Measurements from ENCODE around the gene FIBCD1. TPM values are rescaled to one million over a fixed set of nuclear protein-coding genes. Genes with fewer than 3 reads are reported as not detected.

FIBCD1 gene
- total and polyA plus RNA-seq, 2 experiments from 2014 or later: 4.4 to 5.6 TPM

DNA sequence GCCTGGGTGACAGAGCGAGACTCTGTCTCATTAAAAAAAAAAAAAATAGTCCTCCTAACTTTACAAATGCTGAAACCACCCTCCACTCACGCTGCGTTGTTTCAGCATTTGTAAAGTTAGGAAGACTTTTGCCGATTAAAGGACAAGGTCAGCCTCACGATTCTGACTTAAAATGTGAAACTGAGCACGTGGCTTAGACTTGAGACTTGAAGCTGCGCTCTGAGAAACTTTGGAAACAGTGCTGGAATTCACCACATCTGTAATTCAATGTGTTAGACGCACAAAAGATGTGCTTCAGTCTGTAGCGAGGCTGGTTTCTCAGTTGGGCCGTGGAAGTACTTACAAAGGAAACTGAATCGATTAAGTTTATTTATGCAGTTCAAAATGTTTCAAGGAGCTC, 44.9 kb upstream of the FIBCD1 start:
- Mint-ChIP-seq H3K4me1 (peaks cover 8% of the 10 kb centered on the region; the same call in 1 of the 3 replicates), H3K27me3 (ENCODE audit: insufficient read depth, low read depth, poor library complexity) (peaks cover 13% of the 10 kb centered on the region), H3K9me3 (no peaks in the 10 kb centered on the region), H3K27ac (no peak overlapping the region), H3K4me3 (no peak overlapping the region), H3K36me3 (ENCODE audit: low read depth) (no peaks in the 10 kb centered on the region)
- Histone ChIP-seq H3K27me3 (ENCODE audit: insufficient read depth) (no peaks in the 10 kb centered on the region), H3K27ac (ENCODE audit: low read depth) (no peak overlapping the region), H3K4me3 (no peak overlapping the region), H2AFZ (peak overlapping the region; percentile 47; the same call in 1 of the 2 replicates), H4K20me1 (replicated peaks; ENCODE audit: insufficient read depth) (no peaks in the 10 kb centered on the region), H3K9me2 (ENCODE audit: insufficient read depth) (no peaks in the 10 kb centered on the region), H3K4me1 (ENCODE audit: insufficient read depth) (no peaks in the 10 kb centered on the region), H3F3A (replicated peaks; ENCODE audit: low read depth) (no peaks in the 10 kb centered on the region), H3K79me2 (replicated peaks; ENCODE audit: insufficient read depth) (no peaks in the 10 kb centered on the region), H3K4me2 (no peak overlapping the region), H3K36me3 (ENCODE audit: insufficient read depth) (no peaks in the 10 kb centered on the region)
- no peak for TF ChIP-seq ZNF114 (CRISPR knock-in tag; IDR thresholded peaks at IDR 0.05)
- no peak for TF ChIP-seq POLR2AphosphoS5 (IDR thresholded peaks at IDR 0.05; ENCODE audit: low read depth)
- no peak for TF ChIP-seq STAT1 (IDR thresholded peaks at IDR 0.05; ENCODE audit: unreplicated experiment)
- TF ChIP-seq CREB1 (CRISPR knock-in tag; IDR thresholded peaks at IDR 0.05; ENCODE audit: low read depth): no peak
- TF ChIP-seq, protein P1, sequence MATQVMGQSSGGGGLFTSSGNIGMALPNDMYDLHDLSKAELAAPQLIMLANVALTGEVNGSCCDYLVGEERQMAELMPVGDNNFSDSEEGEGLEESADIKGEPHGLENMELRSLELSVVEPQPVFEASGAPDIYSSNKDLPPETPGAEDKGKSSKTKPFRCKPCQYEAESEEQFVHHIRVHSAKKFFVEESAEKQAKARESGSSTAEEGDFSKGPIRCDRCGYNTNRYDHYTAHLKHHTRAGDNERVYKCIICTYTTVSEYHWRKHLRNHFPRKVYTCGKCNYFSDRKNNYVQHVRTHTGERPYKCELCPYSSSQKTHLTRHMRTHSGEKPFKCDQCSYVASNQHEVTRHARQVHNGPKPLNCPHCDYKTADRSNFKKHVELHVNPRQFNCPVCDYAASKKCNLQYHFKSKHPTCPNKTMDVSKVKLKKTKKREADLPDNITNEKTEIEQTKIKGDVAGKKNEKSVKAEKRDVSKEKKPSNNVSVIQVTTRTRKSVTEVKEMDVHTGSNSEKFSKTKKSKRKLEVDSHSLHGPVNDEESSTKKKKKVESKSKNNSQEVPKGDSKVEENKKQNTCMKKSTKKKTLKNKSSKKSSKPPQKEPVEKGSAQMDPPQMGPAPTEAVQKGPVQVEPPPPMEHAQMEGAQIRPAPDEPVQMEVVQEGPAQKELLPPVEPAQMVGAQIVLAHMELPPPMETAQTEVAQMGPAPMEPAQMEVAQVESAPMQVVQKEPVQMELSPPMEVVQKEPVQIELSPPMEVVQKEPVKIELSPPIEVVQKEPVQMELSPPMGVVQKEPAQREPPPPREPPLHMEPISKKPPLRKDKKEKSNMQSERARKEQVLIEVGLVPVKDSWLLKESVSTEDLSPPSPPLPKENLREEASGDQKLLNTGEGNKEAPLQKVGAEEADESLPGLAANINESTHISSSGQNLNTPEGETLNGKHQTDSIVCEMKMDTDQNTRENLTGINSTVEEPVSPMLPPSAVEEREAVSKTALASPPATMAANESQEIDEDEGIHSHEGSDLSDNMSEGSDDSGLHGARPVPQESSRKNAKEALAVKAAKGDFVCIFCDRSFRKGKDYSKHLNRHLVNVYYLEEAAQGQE (IDR thresholded peaks at IDR 0.05; ENCODE audit: unreplicated experiment): no peak
- TF ChIP-seq, protein P2, sequence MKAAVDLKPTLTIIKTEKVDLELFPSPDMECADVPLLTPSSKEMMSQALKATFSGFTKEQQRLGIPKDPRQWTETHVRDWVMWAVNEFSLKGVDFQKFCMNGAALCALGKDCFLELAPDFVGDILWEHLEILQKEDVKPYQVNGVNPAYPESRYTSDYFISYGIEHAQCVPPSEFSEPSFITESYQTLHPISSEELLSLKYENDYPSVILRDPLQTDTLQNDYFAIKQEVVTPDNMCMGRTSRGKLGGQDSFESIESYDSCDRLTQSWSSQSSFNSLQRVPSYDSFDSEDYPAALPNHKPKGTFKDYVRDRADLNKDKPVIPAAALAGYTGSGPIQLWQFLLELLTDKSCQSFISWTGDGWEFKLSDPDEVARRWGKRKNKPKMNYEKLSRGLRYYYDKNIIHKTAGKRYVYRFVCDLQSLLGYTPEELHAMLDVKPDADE (IDR thresholded peaks at IDR 0.05): no peak
- TF ChIP-seq ZNF331 (CRISPR knock-in tag; IDR thresholded peaks at IDR 0.05; ENCODE audit: low read depth): no peak
- TF ChIP-seq, protein P3, sequence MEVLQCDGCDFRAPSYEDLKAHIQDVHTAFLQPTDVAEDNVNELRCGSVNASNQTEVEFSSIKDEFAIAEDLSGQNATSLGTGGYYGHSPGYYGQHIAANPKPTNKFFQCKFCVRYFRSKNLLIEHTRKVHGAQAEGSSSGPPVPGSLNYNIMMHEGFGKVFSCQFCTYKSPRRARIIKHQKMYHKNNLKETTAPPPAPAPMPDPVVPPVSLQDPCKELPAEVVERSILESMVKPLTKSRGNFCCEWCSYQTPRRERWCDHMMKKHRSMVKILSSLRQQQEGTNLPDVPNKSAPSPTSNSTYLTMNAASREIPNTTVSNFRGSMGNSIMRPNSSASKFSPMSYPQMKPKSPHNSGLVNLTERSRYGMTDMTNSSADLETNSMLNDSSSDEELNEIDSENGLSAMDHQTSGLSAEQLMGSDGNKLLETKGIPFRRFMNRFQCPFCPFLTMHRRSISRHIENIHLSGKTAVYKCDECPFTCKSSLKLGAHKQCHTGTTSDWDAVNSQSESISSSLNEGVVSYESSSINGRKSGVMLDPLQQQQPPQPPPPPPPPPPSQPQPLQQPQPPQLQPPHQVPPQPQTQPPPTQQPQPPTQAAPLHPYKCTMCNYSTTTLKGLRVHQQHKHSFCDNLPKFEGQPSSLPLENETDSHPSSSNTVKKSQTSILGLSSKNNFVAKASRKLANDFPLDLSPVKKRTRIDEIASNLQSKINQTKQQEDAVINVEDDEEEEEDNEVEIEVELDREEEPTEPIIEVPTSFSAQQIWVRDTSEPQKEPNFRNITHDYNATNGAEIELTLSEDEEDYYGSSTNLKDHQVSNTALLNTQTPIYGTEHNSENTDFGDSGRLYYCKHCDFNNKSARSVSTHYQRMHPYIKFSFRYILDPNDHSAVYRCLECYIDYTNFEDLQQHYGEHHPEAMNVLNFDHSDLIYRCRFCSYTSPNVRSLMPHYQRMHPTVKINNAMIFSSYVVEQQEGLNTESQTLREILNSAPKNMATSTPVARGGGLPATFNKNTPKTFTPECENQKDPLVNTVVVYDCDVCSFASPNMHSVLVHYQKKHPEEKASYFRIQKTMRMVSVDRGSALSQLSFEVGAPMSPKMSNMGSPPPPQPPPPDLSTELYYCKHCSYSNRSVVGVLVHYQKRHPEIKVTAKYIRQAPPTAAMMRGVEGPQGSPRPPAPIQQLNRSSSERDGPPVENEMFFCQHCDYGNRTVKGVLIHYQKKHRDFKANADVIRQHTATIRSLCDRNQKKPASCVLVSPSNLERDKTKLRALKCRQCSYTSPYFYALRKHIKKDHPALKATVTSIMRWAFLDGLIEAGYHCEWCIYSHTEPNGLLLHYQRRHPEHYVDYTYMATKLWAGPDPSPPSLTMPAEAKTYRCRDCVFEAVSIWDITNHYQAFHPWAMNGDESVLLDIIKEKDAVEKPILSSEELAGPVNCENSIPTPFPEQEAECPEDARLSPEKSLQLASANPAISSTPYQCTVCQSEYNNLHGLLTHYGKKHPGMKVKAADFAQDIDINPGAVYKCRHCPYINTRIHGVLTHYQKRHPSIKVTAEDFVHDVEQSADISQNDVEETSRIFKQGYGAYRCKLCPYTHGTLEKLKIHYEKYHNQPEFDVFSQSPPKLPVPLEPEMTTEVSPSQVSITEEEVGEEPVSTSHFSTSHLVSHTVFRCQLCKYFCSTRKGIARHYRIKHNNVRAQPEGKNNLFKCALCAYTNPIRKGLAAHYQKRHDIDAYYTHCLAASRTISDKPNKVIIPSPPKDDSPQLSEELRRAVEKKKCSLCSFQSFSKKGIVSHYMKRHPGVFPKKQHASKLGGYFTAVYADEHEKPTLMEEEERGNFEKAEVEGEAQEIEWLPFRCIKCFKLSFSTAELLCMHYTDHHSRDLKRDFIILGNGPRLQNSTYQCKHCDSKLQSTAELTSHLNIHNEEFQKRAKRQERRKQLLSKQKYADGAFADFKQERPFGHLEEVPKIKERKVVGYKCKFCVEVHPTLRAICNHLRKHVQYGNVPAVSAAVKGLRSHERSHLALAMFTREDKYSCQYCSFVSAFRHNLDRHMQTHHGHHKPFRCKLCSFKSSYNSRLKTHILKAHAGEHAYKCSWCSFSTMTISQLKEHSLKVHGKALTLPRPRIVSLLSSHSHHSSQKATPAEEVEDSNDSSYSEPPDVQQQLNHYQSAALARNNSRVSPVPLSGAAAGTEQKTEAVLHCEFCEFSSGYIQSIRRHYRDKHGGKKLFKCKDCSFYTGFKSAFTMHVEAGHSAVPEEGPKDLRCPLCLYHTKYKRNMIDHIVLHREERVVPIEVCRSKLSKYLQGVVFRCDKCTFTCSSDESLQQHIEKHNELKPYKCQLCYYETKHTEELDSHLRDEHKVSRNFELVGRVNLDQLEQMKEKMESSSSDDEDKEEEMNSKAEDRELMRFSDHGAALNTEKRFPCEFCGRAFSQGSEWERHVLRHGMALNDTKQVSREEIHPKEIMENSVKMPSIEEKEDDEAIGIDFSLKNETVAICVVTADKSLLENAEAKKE (CRISPR knock-in tag; IDR thresholded peaks at IDR 0.05): no peak
- no peak for TF ChIP-seq EZH2phosphoT487 (IDR thresholded peaks at IDR 0.05; ENCODE audit: unreplicated experiment)
- no peak for TF ChIP-seq NANOG (IDR thresholded peaks at IDR 0.05; ENCODE audit: borderline replicate concordance)
- no peak for TF ChIP-seq EZH2 (IDR thresholded peaks at IDR 0.05; ENCODE audit: low read depth, unreplicated experiment)
- TF ChIP-seq JUNB (IDR thresholded peaks at IDR 0.05; ENCODE audit: unreplicated experiment): no peak
- TF ChIP-seq, protein P4, sequence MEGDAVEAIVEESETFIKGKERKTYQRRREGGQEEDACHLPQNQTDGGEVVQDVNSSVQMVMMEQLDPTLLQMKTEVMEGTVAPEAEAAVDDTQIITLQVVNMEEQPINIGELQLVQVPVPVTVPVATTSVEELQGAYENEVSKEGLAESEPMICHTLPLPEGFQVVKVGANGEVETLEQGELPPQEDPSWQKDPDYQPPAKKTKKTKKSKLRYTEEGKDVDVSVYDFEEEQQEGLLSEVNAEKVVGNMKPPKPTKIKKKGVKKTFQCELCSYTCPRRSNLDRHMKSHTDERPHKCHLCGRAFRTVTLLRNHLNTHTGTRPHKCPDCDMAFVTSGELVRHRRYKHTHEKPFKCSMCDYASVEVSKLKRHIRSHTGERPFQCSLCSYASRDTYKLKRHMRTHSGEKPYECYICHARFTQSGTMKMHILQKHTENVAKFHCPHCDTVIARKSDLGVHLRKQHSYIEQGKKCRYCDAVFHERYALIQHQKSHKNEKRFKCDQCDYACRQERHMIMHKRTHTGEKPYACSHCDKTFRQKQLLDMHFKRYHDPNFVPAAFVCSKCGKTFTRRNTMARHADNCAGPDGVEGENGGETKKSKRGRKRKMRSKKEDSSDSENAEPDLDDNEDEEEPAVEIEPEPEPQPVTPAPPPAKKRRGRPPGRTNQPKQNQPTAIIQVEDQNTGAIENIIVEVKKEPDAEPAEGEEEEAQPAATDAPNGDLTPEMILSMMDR (conservative IDR thresholded peaks at IDR 0.05; ENCODE audit: low read depth in 2 of 2): no peak
- DNase-seq (ENCODE audit: low spot score) (no peak), ATAC-seq (no peak)

Measured in GM23338 (cell line).